GM23248 (cell line): ENCODE results near the gene ZCRB1. TPM values are rescaled to one million over a fixed set of nuclear protein-coding genes. Genes with fewer than 3 reads are reported as not detected.
"Not testable (repeated sequence)": the region's sequence is repeated elsewhere in the genome, so short reads cannot be mapped to it uniquely, and the experiment has no call there.

ENCODE experiments used
- DNase-seq: peaks from one replicate; pipeline ENCODE4 v3.0.0-alpha.2; 2015
- H2AFZ ChIP-seq: fragments of 200-600 bp; sonication (generic); 2 replicates; pipeline ENCODE4 v1.6.1; 2016; ENCODE audit warnings: antibody characterized with exemption
- H3F3A ChIP-seq: fragments of 200-600 bp; sonication (generic); 2 replicates; pipeline ENCODE4 v1.6.1; 2016; ENCODE audit warnings: mild to moderate bottlenecking, antibody characterized with exemption, mixed run types; ENCODE audit not compliant: insufficient read depth
- H3K27ac ChIP-seq: fragments of 200-600 bp; sonication (generic); 2 replicates; pipeline ENCODE4 v1.5.1; 2016; ENCODE audit warnings: mild to moderate bottlenecking
- H3K27me3 ChIP-seq: fragments of 200-600 bp; sonication (generic); replicated peaks from 2 replicates; pipeline ENCODE4 v1.6.1; 2016; ENCODE audit warnings: mild to moderate bottlenecking; ENCODE audit not compliant: insufficient read depth
- H3K36me3 ChIP-seq: fragments of 200-600 bp; sonication (generic); 2 replicates; pipeline ENCODE4 v1.6.1; 2016; ENCODE audit warnings: low read depth, mild to moderate bottlenecking
- H3K4me1 ChIP-seq: fragments of 200-600 bp; sonication (generic); 2 replicates; pipeline ENCODE4 v1.6.1; 2016; ENCODE audit warnings: mild to moderate bottlenecking; ENCODE audit not compliant: insufficient read depth
- H3K4me2 ChIP-seq: fragments of 200-600 bp; sonication (generic); one replicate; pipeline ENCODE4 v1.6.1; 2016; ENCODE audit warnings: mild to moderate bottlenecking; ENCODE audit not compliant: unreplicated experiment
- H3K4me3 ChIP-seq: fragments of 200-600 bp; sonication (generic); 2 replicates; pipeline ENCODE4 v1.5.1; 2016; ENCODE audit warnings: mild to moderate bottlenecking
- H3K79me2 ChIP-seq: fragments of 200-600 bp; sonication (generic); 2 replicates; pipeline ENCODE4 v1.6.1; 2016; ENCODE audit warnings: mild to moderate bottlenecking; ENCODE audit not compliant: insufficient read depth
- H3K9ac ChIP-seq: fragments of 200-600 bp; sonication (generic); 2 replicates; pipeline ENCODE4 v1.6.1; 2016; ENCODE audit warnings: mild to moderate bottlenecking
- H3K9me2 ChIP-seq: fragments of 200-600 bp; sonication (generic); 2 replicates; pipeline ENCODE4 v1.6.1; 2016; ENCODE audit warnings: mixed run types, mild to moderate bottlenecking, moderate library complexity; ENCODE audit not compliant: insufficient read depth
- H3K9me3 ChIP-seq: fragments of 200-600 bp; sonication (generic); one replicate; pipeline ENCODE4 v1.6.1; 2017; ENCODE audit warnings: low read depth
- H4K20me1 ChIP-seq: fragments of 200-600 bp; sonication (generic); 2 replicates; pipeline ENCODE4 v1.6.0; 2016; ENCODE audit not compliant: insufficient read depth
- EZH2 ChIP-seq: fragments of 200-600 bp; sonication (generic); IDR thresholded peaks from 2 replicates; pipeline ENCODE4 v1.6.1; 2018; ENCODE audit warnings: antibody characterized with exemption, mild to moderate bottlenecking; ENCODE audit not compliant: insufficient read depth, poor library complexity, severe bottlenecking
- EZH2phosphoT487 ChIP-seq: fragments of 200-600 bp; sonication (generic); IDR thresholded peaks from 2 replicates; pipeline ENCODE4 v1.6.1; 2018; ENCODE audit warnings: antibody characterized with exemption, moderate library complexity, mild to moderate bottlenecking, low read depth; ENCODE audit not compliant: insufficient read depth
- WGBS, 2 experiments: methylation state at CpG; one replicate each; pipeline ENCODE4 v1.1.6; 2015 to 2017; ENCODE audit warnings: low lambda C conversion rate in 2 of 2, low coverage in 1 of 2; ENCODE audit errors: missing lambda C conversion rate in 2 of 2; 5-methylcytosine and 5-hydroxymethylcytosine counted together
- in situ Hi-C: fragments of 300-500 bp; cut with MboI; formaldehyde crosslinking; loops from 2 replicates; pipeline ENCODE4 v1.15.0; 2020
- polyA plus RNA-seq: library from polyadenylated mRNA; unstranded; fragments of >200 nt; fragmentation: Nextera tagmentation; extraction: Ambion mirVana; gene quantifications from 2 replicates; pipeline ENCODE4 v1.2.1, GENCODE V29; 2016
- total RNA-seq: library from RNA; depleted of rRNA; stranded (reverse); fragments of >200 nt; shearing (Covaris generic); gene quantifications from 2 replicates; pipeline ENCODE4 v1.2.3, GENCODE V29; 2014

Gene ZCRB1
- total and polyA plus RNA-seq, 2 experiments from 2014 or later, result 26.8 to 128 TPM

DNA sequence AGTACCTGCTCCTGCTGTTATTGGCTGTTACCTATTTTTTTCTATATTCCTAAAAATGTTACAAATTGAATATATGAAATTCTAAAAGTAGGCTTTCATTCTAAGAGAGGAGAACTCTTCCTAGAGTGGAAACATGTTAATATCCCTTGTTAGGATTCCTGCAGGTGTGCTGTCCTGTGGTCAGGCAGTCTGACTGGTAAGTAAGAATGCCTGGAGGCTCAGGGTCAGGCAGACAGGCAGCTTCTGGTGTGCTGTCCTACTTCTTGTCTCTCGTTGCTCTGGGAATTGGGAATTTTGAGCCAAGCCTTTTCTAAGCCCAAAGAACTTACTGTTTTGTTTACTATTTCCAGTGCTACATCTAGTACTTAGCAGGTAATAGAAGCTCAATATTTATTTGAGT is 10.4 kb upstream of the ZCRB1 start:
- H3K4me1 ChIP-seq, result 0 out of 2 replicates have a peak, but pooled peaks cover 3% of the 10 kb centered on the region
- no peak overlapping the region for H3K27ac ChIP-seq
- no peak for DNase-seq
- no peaks in the 10 kb centered on the region for H3K9me3 ChIP-seq
- H2AFZ ChIP-seq, result no peak overlapping the region
- H3K4me2 ChIP-seq, result no peak overlapping the region
- in situ Hi-C loops, result no loop called here
- H3K4me3 ChIP-seq, result no peak overlapping the region
- H3F3A ChIP-seq, result peaks cover 9% of the 10 kb centered on the region; the same call in 1 of the 2 replicates
- 87 to 100% methylated on average over 1 of the region's 1 CpG for WGBS, 2 experiments
- H3K9ac ChIP-seq, result no peak overlapping the region
- H3K27me3 ChIP-seq, result no peaks in the 10 kb centered on the region
- no peaks in the 10 kb centered on the region for H4K20me1 ChIP-seq
- H3K36me3 ChIP-seq, result peaks cover 10% of the 10 kb centered on the region; the same call in 1 of the 2 replicates
- peaks cover 100% of the 10 kb centered on the region for H3K79me2 ChIP-seq
- TF ChIP-seq EZH2phosphoT487 (no peak), EZH2 (no peak)
- H3K9me2 ChIP-seq, result no peaks in the 10 kb centered on the region

GRCh38 chr12:42332301-42333285 is 6.7 kb upstream of the ZCRB1 start:
- peaks cover 100% of the 10 kb centered on the region for H3K79me2 ChIP-seq
- H3K4me3 ChIP-seq, result no peak overlapping the region
- H3K27ac ChIP-seq, result no peak overlapping the region
- in situ Hi-C loops, result no loop called here
- H3K9ac ChIP-seq, result no peak overlapping the region
- no peaks in the 10 kb centered on the region for H4K20me1 ChIP-seq
- peaks cover 7% of the 10 kb centered on the region; the same call in 1 of the 2 replicates for H3K36me3 ChIP-seq
- H3K4me1 ChIP-seq, result peaks cover 8% of the 10 kb centered on the region
- H3K27me3 ChIP-seq, result no peaks in the 10 kb centered on the region
- peaks cover 15% of the 10 kb centered on the region; the same call in 1 of the 2 replicates for H3F3A ChIP-seq
- no peak overlapping the region for H3K4me2 ChIP-seq
- WGBS, 2 experiments, result 35 to 36% methylated on average over 4 of the region's 4 CpGs
- no peaks in the 10 kb centered on the region for H3K9me2 ChIP-seq
- TF ChIP-seq EZH2phosphoT487 (no peak), EZH2 (no peak)
- peak; percentile 70 for DNase-seq
- no peaks in the 10 kb centered on the region for H3K9me3 ChIP-seq
- no peak overlapping the region for H2AFZ ChIP-seq

DNA sequence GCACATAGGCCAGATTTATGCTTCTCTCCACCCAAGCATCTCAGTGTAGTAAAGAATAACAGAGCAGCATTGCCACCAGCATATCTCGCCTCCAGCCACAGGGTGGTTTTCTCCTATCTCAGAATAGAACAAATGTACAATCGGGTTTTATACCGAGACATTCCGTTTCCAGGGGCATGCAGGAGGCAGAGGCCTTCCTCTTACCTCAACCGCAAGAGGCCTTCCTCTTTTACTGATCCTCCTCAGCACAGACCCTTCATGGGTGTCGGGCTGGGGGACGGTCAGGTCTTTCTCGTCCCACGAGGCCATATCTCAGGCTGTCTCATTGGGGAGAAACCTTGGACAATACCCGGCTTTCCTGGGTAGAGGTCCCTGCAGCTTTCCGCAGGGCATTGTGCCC is 4.2 kb upstream of the ZCRB1 start:
- H2AFZ ChIP-seq, H4K20me1 ChIP-seq, H3K9me3 ChIP-seq, H3K4me2 ChIP-seq, H3K9me2 ChIP-seq, in situ Hi-C loops, H3K36me3 ChIP-seq, H3K27ac ChIP-seq, H3K9ac ChIP-seq, DNase-seq, H3K27me3 ChIP-seq, H3K4me3 ChIP-seq: not testable (repeated sequence)
- 90 to 92% methylated on average over 11 of the region's 11 CpGs for WGBS, 2 experiments
- Histone ChIP-seq H3K4me1 (peaks cover 15% of the 10 kb centered on the region), H3F3A (peaks cover 26% of the 10 kb centered on the region), H3K79me2 (peaks cover 99% of the 10 kb centered on the region)

GRCh38 chr12:42327227-42327590 is 1.3 kb upstream of the ZCRB1 start:
- no peak for TF ChIP-seq EZH2phosphoT487
- no peak for TF ChIP-seq EZH2
- Histone ChIP-seq H3K27me3 (no peaks in the 10 kb centered on the region), H3K9me3 (no peaks in the 10 kb centered on the region), H3K9ac (peak overlapping the region; percentile 93), H3F3A (peaks cover 26% of the 10 kb centered on the region), H3K36me3 (no peaks in the 10 kb centered on the region), H3K4me1 (peaks cover 15% of the 10 kb centered on the region), H3K79me2 (peaks cover 78% of the 10 kb centered on the region), H3K27ac (peak overlapping the region; percentile 71), H3K4me2 (peak overlapping the region; percentile 94), H3K9me2 (no peaks in the 10 kb centered on the region), H4K20me1 (no peaks in the 10 kb centered on the region), H3K4me3 (peak overlapping the region; percentile 93), H2AFZ (peak overlapping the region; percentile 95; the same call in 1 of the 2 replicates)
- in situ Hi-C loops, result loop anchor here (5.0 kb wide), 1 partner anchor 195 kb away; no protein-coding TSS in a partner anchor
- no peak for DNase-seq
- WGBS, 2 experiments, result 91 to 99% methylated on average over 2 of the region's 2 CpGs
